ENCODE measurements around the gene PEX16.

DNA sequence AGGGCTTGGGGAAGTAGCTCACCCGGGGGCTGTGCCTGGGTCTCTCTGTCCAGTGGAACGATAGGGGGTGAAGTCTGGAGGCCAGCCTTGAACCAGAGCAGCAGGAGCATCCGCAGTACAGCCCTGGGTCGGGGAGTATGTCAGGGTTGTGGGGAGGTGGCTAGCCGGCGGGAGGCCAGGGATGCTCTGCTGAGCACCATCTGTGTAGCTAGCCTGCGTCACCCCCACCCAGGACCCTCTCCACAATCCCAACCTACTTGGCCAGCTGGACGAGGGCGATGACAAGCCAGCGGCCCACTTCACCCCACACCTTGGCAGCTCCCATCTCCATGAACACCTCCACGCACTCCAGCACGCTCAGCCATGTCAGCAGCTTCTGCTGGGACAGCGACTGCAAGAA, 2.2 kb downstream of the PEX16 start:
- TF ChIP-seq TAF1 (IDR thresholded peaks at IDR 0.05; ENCODE audit: low read depth, low read length) (no peak), POLR2A (IDR thresholded peaks at IDR 0.05; ENCODE audit: low read depth, low read length) (no peak), SPI1 (IDR thresholded peaks at IDR 0.05; ENCODE audit: low read depth, low read length) (no peak)
